T-helper 17 cell (primary cell): ENCODE results near the gene GOLGA8M. TPM values are rescaled to one million over a fixed set of nuclear protein-coding genes. Genes with fewer than 3 reads are reported as not detected.
"Not testable (repeated sequence)": the region's sequence is repeated elsewhere in the genome, so short reads cannot be mapped to it uniquely, and the experiment has no call there.

Experiments
- ATAC-seq: fragments of 150-1000 bp; cut with Tn5 transposase; 2 replicates; pipeline ENCODE4 v1.10.0; 2021; ENCODE audit warnings: mild to moderate bottlenecking, moderate library complexity
- DNase-seq, 3 donors: peaks; one replicate each; pipeline versions ENCODE4 v3.0.0 to v3.0.0-alpha.2; 2020 to 2021
- H3K9me3 ChIP-seq: one replicate; pipeline ENCODE4 v1.7.0; 2013; ENCODE audit warnings: low read length, mild to moderate bottlenecking; ENCODE audit not compliant: control insufficient read depth, poor library complexity, severe bottlenecking
- H3K27ac Mint-ChIP-seq: one replicate; pipeline ENCODE4 v1.8.0; 2022; ENCODE audit warnings: mild to moderate bottlenecking, moderate library complexity, mixed read lengths
- H3K27me3 Mint-ChIP-seq: one replicate; pipeline ENCODE4 v1.8.0; 2022; ENCODE audit warnings: mixed read lengths
- H3K36me3 Mint-ChIP-seq: one replicate; pipeline ENCODE4 v1.8.0; 2022; ENCODE audit warnings: low read depth, mixed read lengths
- H3K4me1 Mint-ChIP-seq: one replicate; pipeline ENCODE4 v1.8.0; 2022; ENCODE audit warnings: mild to moderate bottlenecking, mixed read lengths
- H3K4me3 Mint-ChIP-seq: one replicate; pipeline ENCODE4 v1.8.0; 2022; ENCODE audit warnings: mild to moderate bottlenecking, moderate library complexity, mixed read lengths
- total RNA-seq, 4 donors: library from RNA in 2 of 4; stranded (reverse) in 2 of 4; gene quantifications; one replicate each; pipeline ENCODE4 v1.2.3 and lab custom pipeline; 2022 to 2026

The GOLGA8M gene
- total RNA-seq, 2 donors from 2014 or later: 1.0 TPM; not detected in 1

DNA sequence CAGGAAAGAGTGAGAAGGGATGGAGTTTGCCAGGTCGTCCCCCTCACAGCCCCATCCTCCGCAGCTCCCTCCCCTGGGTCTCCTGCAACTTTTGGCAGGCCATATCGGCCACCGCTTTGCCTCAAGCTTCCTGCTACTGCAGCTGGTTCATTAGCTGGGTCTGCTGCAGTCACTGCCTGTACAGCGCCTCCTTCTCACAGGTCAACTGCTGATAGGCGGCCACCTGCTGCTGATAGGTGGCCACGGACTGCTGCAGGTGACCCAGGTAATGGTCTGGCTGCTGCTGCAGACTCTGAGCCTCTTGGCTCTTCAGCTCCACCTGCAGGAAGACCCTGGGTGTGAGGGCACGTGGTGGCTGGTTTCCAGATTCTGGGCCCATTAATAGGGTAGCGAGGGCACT is 8.3 kb downstream of the GOLGA8M start:
- not testable (repeated sequence) for H3K4me1 Mint-ChIP-seq, H3K36me3 Mint-ChIP-seq, H3K27me3 Mint-ChIP-seq, ATAC-seq, H3K4me3 Mint-ChIP-seq, H3K9me3 ChIP-seq, DNase-seq, H3K27ac Mint-ChIP-seq

DNA sequence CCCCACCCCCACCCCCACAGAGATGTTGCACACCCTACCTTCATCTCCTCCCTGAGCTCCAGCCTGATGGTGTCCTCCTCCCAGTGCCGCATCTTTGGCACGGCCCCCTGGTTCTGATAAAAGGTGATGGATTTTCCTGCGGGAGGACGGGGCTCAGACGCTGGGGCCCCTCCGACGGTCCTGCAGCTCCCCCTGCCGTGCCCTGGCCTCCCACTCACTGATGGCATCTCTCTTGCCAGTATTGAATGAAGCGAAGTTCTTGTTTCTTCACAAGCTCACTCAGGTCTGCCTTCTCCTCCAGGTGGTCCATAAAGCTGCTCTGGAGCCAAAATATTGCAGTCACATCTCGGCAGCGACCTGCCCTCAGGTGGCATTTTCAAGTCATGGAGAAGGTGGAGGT is 9.8 kb downstream of the GOLGA8M start:
- not testable (repeated sequence) for H3K4me3 Mint-ChIP-seq, ATAC-seq, H3K27ac Mint-ChIP-seq

DNA sequence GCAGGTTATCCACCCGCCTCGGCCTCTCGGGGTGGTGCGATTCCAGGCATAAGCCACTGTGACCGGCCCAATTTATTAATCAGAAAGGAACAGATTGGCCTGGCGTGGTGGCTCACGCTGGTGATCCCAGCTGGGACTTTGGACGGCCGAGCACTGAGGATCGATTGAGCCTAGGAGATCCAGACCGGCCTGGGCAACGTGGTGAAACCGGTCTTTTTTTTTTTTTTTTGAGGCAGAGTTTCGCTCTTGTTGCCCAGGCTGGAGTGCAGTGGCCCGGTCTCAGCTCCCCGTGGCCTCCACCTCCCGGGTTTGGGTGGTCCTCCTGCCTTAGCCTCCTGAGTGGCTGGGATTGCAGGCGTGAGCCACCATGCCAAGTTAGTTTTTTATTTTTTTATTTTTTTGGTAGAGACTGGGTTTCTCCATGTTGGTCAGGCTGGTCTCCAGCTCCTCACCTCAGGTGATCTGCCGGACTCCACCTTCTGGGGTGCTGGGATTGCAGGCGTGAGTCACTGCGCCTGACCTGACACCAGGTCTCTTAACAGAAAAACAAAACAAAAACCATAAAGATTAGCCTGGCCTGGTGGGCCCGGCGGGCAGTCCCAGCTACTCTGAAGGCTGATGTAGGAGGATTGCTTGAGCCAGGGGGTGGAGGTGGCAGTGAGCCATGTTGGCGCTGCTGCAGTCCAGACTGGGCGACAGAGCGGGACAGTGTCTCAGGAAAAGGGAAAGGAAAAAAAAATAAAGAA is 18.0 kb downstream of the GOLGA8M start:
- H3K9me3 ChIP-seq, H3K36me3 Mint-ChIP-seq, H3K27me3 Mint-ChIP-seq, DNase-seq, H3K4me3 Mint-ChIP-seq, H3K4me1 Mint-ChIP-seq, ATAC-seq, H3K27ac Mint-ChIP-seq: not testable (repeated sequence)

More for the DNA sequence above, 9.8 kb downstream of the GOLGA8M start:
- DNase-seq, H3K27me3 Mint-ChIP-seq, H3K9me3 ChIP-seq, H3K4me1 Mint-ChIP-seq, H3K36me3 Mint-ChIP-seq: not testable (repeated sequence)

DNA sequence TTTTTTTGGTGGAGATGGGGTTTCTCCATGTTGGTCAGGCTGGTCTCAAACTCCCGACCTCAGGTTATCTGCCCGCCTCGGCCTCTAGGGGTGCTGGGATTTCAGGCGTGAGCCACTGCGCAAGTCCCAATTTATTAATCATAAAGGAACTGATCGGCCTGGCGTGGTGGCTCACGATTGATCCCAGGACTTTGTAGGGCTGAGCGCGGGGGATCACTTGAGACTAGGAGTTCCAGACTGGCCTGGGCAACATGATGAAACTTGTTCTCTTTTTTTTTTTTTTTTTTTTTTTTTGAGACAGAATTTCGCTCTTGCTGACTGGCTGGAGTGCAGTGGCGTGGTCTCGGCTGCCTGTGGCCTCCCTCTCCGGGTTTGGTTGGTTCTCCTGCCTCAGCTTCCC is 19.2 kb downstream of the GOLGA8M start:
- not testable (repeated sequence) for DNase-seq, H3K27me3 Mint-ChIP-seq, H3K4me1 Mint-ChIP-seq, H3K36me3 Mint-ChIP-seq, ATAC-seq, H3K9me3 ChIP-seq, H3K4me3 Mint-ChIP-seq, H3K27ac Mint-ChIP-seq

DNA sequence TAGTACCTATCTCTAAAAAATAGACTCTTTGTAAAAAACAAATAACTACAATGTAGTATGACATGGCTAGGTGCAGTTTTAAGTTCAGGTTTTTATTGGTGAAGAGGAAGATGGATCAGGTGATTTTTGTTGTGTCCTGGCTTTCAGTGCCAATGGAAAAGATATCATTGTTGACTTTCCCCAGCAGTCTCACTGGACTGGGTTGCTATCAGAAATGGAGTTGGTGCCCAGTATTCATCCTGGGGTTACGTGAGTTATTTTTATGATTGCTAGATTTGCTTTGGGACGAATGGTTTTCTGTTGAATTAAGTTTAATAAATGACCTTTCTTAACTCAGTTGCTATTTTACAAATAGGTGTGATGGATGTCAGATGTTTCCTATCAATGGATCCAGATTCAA is 38.7 kb downstream of the GOLGA8M start:
- ATAC-seq, DNase-seq, H3K36me3 Mint-ChIP-seq, H3K27ac Mint-ChIP-seq, H3K27me3 Mint-ChIP-seq, H3K4me1 Mint-ChIP-seq, H3K4me3 Mint-ChIP-seq, H3K9me3 ChIP-seq: not testable (repeated sequence)

DNA sequence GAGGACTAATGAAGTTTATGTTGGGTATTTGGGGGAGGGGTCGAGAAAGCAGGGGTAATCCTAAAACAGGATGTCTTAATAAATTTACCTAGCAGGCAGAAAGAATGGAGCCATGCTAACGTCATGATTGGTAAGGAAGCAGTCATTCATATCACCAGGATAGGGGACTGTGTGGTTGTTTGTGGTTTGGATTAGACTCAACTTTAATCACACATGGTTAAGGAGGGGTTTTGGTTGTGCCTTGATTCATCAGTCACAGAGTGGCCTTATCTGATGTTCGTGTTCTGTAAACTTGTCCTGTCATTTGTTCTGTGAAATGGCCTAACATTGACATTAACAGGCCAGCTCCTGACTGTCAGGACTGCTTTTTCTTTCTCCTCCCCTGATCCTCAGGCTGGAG is 40.1 kb downstream of the GOLGA8M start:
- not testable (repeated sequence) for H3K4me3 Mint-ChIP-seq, H3K27me3 Mint-ChIP-seq, DNase-seq, ATAC-seq, H3K27ac Mint-ChIP-seq, H3K9me3 ChIP-seq, H3K36me3 Mint-ChIP-seq, H3K4me1 Mint-ChIP-seq

DNA sequence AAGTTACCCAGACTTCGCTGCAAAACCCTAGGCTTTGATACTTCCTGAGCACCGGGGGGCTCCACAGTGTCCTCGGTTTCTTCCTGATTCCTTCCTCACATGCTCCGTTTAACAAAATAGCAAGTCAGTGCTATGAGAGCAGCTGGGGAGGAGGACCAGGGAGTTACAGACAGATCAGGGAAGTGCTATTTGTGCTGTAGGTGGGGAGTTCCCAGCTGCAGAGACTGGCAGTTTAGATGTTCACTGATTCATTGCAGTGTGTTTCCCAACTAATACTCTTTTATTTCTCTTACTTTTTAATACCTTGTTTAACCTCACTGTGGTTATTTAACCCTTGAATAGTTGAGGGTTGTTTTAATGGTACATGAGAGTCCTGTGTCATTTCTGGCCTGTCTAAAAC is 45.8 kb downstream of the GOLGA8M start:
- H3K36me3 Mint-ChIP-seq, H3K27me3 Mint-ChIP-seq: not testable (repeated sequence)

DNA sequence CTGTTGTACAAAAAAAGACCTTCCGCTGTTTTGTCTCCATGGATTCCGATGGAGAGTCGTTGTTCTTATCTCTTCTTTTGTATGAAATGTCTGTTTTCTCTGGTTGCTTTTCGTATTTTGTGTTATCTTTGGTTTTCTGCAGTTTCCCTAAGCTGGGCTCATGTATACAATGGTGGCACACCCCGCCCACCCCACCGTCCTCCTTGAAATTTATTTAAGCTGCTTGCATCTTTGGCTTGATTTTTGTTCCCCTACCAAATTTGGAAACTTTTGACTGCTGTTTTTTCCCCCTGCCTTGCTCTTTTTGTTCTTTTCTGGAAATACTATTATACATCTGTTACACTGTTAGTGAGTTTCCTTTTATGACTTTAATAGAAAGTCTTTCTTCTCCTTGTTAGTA is 47.6 kb downstream of the GOLGA8M start:
- not testable (repeated sequence) for ATAC-seq, H3K4me1 Mint-ChIP-seq, H3K27ac Mint-ChIP-seq, H3K36me3 Mint-ChIP-seq, H3K9me3 ChIP-seq, H3K4me3 Mint-ChIP-seq, H3K27me3 Mint-ChIP-seq, DNase-seq

More for the DNA sequence above, 45.8 kb downstream of the GOLGA8M start:
- not testable (repeated sequence) for ATAC-seq, H3K27ac Mint-ChIP-seq, DNase-seq, H3K4me1 Mint-ChIP-seq, H3K9me3 ChIP-seq, H3K4me3 Mint-ChIP-seq

DNA sequence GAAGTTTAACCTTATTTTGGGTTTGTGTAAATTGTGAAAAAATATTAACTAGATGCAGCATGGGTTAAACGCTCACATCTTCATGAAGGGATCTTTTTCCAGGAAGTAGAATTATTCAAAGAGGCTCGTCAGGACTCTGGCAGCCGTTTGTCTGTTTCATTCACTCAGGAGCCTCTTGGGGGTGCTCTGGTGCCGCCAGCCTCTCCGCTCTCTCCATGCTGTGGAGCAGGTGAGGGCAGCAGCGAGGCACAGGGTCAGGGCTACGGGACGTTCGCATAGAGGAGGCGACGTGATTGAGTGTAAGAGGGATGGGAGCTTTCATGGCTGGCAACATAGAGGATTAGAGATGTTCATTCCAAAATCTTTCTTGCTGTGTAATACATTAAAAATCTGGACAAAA is 48.5 kb downstream of the GOLGA8M start:
- not testable (repeated sequence) for H3K27me3 Mint-ChIP-seq, ATAC-seq

DNA sequence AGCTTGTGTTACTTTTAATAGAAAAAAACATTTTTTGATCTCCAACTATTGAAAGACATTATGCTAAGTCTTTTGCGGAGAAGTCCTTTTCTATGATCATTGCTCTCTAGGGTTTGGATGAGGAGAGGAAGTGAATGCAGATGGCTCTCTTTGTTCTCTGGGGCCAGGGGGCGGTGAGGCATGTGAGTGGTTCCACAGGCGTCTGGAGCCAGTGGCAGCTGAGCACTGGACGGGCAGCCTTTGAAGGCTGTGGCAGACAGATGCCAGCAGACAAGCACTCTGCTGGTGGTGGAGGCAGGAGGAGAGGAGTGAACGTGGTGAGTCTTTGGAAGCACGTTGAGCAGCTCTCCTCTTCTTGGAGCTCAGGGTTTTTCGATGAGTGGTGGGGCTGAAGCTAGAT is 51.5 kb downstream of the GOLGA8M start:
- H3K27ac Mint-ChIP-seq, H3K4me3 Mint-ChIP-seq, H3K4me1 Mint-ChIP-seq, DNase-seq, H3K27me3 Mint-ChIP-seq, H3K36me3 Mint-ChIP-seq, H3K9me3 ChIP-seq, ATAC-seq: not testable (repeated sequence)

More for the DNA sequence above, 48.5 kb downstream of the GOLGA8M start:
- DNase-seq, H3K27ac Mint-ChIP-seq, H3K4me3 Mint-ChIP-seq, H3K9me3 ChIP-seq, H3K36me3 Mint-ChIP-seq, H3K4me1 Mint-ChIP-seq: not testable (repeated sequence)

DNA sequence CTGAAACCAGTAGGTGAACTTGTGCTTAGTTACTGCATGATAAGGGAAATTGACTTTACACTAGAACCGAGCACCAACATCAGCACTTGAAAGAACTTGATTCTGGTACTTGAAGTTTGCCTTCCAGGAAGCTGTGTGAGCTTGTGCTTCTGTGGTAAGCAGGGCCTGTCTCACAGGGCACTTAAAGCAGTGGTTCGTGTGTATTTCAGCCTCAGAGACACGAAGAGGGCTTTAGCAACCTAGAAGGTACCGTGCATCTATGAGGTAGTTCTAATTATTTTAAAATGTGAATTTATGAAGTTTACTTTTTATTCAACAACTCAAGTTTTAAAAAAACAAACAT is 56.2 kb downstream of the GOLGA8M start:
- not testable (repeated sequence) for H3K4me3 Mint-ChIP-seq, H3K27ac Mint-ChIP-seq, H3K27me3 Mint-ChIP-seq, DNase-seq, H3K4me1 Mint-ChIP-seq, H3K36me3 Mint-ChIP-seq, ATAC-seq, H3K9me3 ChIP-seq

DNA sequence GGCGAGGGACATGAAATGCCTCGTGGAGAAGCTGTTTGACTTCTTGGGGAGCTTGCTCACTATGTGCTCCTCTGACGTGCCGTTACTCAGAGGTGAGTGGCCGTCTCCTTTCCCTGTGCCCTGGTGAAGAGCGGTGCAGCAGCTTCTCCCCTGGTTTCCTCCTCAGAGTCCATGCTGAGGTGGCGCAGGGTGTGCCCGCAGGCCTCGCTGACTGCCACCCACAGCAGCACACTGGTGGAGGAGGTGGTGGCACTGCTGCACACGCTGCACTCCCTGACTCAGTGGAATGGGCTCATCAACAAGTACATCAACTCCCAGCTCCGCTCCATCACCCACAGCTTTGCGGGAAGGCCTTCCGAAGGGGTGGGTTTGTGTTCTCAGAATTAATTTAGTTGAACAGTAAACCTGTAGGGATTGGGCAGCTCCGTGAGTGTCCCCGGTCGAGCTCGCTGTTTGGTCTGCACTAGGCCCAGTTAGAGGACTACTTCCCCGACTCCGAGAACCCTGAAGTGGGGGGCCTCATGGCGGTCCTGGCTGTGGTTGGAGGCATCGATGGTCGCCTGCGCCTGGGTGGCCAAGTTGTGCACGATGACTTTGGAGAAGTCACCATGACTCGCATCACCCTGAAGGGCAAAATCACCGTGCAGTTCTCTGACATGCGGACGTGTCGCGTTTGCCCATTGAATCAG is 56.7 kb downstream of the GOLGA8M start:
- DNase-seq, H3K27me3 Mint-ChIP-seq, H3K9me3 ChIP-seq, ATAC-seq, H3K36me3 Mint-ChIP-seq, H3K4me3 Mint-ChIP-seq, H3K27ac Mint-ChIP-seq, H3K4me1 Mint-ChIP-seq: not testable (repeated sequence)

DNA sequence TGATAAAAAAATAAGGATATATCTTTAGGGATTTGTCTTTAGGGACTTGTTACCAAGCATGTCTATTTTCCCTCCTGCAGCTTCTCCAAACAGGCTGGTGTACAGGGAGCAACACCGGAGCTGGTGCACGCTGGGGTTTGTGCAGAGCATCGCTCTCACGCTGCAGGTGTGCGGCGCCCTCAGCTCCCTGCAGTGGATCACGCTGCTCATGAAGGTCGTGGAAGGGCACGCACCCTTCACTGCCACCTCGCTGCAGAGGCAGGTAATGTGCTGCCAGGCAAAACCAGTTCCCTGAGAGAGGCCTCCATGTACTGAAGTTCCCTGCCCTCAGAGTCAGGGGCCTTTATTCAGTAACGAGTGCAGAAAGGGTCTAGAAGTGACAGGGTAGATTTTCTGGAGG is 58.0 kb downstream of the GOLGA8M start:
- not testable (repeated sequence) for H3K4me1 Mint-ChIP-seq, H3K4me3 Mint-ChIP-seq, H3K9me3 ChIP-seq, DNase-seq, H3K36me3 Mint-ChIP-seq, H3K27ac Mint-ChIP-seq, H3K27me3 Mint-ChIP-seq, ATAC-seq

DNA sequence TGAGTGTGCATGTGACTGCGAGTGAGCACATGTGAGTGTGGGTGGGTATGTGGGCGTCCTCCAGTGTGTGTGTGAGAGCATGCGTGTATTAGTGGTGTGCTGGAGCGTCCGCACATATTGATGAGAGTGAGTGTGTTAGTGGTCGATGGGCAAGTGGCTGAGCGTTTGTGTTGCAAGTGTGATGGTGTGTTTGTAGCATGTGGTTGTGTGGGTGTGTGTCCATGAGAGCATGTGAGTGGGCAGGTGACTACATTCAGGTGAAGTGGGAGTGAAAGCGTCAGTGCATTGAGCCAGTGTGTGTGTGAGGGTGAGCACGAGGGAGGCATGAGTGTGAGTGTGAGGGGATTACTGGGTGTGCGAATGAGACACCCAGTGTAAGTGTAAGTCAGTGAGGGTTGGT is 59.7 kb downstream of the GOLGA8M start:
- H3K4me1 Mint-ChIP-seq, DNase-seq, H3K4me3 Mint-ChIP-seq, H3K27me3 Mint-ChIP-seq, ATAC-seq, H3K36me3 Mint-ChIP-seq, H3K9me3 ChIP-seq, H3K27ac Mint-ChIP-seq: not testable (repeated sequence)
